H9 (cell line): Measurements from ENCODE around the gene COL4A2. TPM values are rescaled to one million over a fixed set of nuclear protein-coding genes. Genes with fewer than 3 reads are reported as not detected.

Experiments used
- DNase-seq: peaks from one replicate; pipeline ENCODE4 v3.0.0-alpha.2; 2017
- H2AFZ ChIP-seq: one replicate; pipeline ENCODE4 v1.6.1; 2013; ENCODE audit warnings: mild to moderate bottlenecking, low read length, control low read depth, moderate library complexity
- H2AK5ac ChIP-seq: 2 replicates; pipeline ENCODE4 v1.6.1; 2013; ENCODE audit warnings: low read length, control low read depth, mixed read lengths; ENCODE audit not compliant: insufficient read length
- H2BK120ac ChIP-seq: one replicate; pipeline ENCODE4 v1.6.1; 2013; ENCODE audit warnings: low read depth, mild to moderate bottlenecking, low read length, control low read depth, inconsistent platforms; ENCODE audit not compliant: poor library complexity, severe bottlenecking
- H2BK12ac ChIP-seq: 2 replicates; pipeline ENCODE4 v1.6.1; 2013; ENCODE audit warnings: low read length, control low read depth, mixed read lengths, low read depth; ENCODE audit not compliant: insufficient read length
- H2BK15ac ChIP-seq: 2 replicates; pipeline ENCODE4 v1.6.1; 2013; ENCODE audit warnings: low read depth, low read length, control low read depth
- H2BK20ac ChIP-seq: one replicate; pipeline ENCODE4 v1.6.1; 2013; ENCODE audit warnings: low read depth, mild to moderate bottlenecking, low read length, control low read depth, inconsistent platforms; ENCODE audit not compliant: poor library complexity, severe bottlenecking
- H2BK5ac ChIP-seq: 2 replicates; pipeline ENCODE4 v1.6.1; 2013; ENCODE audit warnings: low read length, control low read depth, mixed read lengths; ENCODE audit not compliant: insufficient read length
- H3K14ac ChIP-seq: 2 replicates; pipeline ENCODE4 v1.6.1; 2013; ENCODE audit warnings: low read length, control low read depth; ENCODE audit not compliant: insufficient read depth
- H3K18ac ChIP-seq: 2 replicates; pipeline ENCODE4 v1.6.1; 2013; ENCODE audit warnings: low read depth, mild to moderate bottlenecking, mixed read lengths, low read length, control low read depth; ENCODE audit not compliant: insufficient read length
- H3K23ac ChIP-seq: 2 replicates; pipeline ENCODE4 v1.6.1; 2013; ENCODE audit warnings: low read length, control low read depth, mixed read lengths, low read depth; ENCODE audit not compliant: insufficient read length
- H3K23me2 ChIP-seq: 2 replicates; pipeline ENCODE4 v1.6.1; 2013; ENCODE audit warnings: low read depth, mild to moderate bottlenecking, mixed read lengths, low read length, control low read depth; ENCODE audit not compliant: insufficient read length, poor library complexity, severe bottlenecking
- H3K27ac ChIP-seq: 2 replicates; pipeline ENCODE4 v1.5.1; 2013; ENCODE audit warnings: low read length, control low read depth, mixed read lengths, low read depth; ENCODE audit not compliant: insufficient read length
- H3K27me3 ChIP-seq: 2 replicates; pipeline ENCODE4 v1.6.1; 2013; ENCODE audit warnings: low read length, control low read depth, inconsistent platforms; ENCODE audit not compliant: insufficient read depth
- H3K4ac ChIP-seq: 2 replicates; pipeline ENCODE4 v1.6.1; 2013; ENCODE audit warnings: low read depth, mild to moderate bottlenecking, control low read depth, inconsistent platforms, low read length, moderate library complexity
- H3K4me1 ChIP-seq: 2 replicates; pipeline ENCODE4 v1.6.1; 2013; ENCODE audit warnings: low read length, control low read depth, inconsistent platforms; ENCODE audit not compliant: insufficient read depth
- H3K4me2 ChIP-seq: 2 replicates; pipeline ENCODE4 v1.6.1; 2013; ENCODE audit warnings: low read length, control low read depth, mixed read lengths; ENCODE audit not compliant: insufficient read length, insufficient read depth
- H3K56ac ChIP-seq: 2 replicates; pipeline ENCODE4 v1.6.1; 2013; ENCODE audit warnings: low read depth, mild to moderate bottlenecking, mixed read lengths, low read length, control low read depth; ENCODE audit not compliant: insufficient read length
- H3K79me1 ChIP-seq: 2 replicates; pipeline ENCODE4 v1.6.1; 2013; ENCODE audit warnings: low read depth, mild to moderate bottlenecking, moderate library complexity, low read length, control low read depth, inconsistent platforms; ENCODE audit not compliant: insufficient read depth, poor library complexity, severe bottlenecking
- H3K79me2 ChIP-seq: 2 replicates; pipeline ENCODE4 v1.6.1; 2013; ENCODE audit warnings: low read length, control low read depth, inconsistent platforms; ENCODE audit not compliant: insufficient read depth
- H3K9ac ChIP-seq: 2 replicates; pipeline ENCODE4 v1.6.1; 2013; ENCODE audit warnings: low read length, control low read depth, mixed read lengths; ENCODE audit not compliant: insufficient read length; ENCODE audit errors: extremely low read depth
- H3K9me3 ChIP-seq: one replicate; pipeline ENCODE4 v1.6.1; 2013; ENCODE audit warnings: low read depth, low read length, inconsistent platforms; ENCODE audit not compliant: control insufficient read depth
- H3T11ph ChIP-seq: one replicate; pipeline ENCODE4 v1.6.1; 2013; ENCODE audit warnings: mild to moderate bottlenecking, low read length, control low read depth, inconsistent platforms
- H4K20me1 ChIP-seq: one replicate; pipeline ENCODE4 v1.6.1; 2013; ENCODE audit not compliant: control insufficient read depth, insufficient read length, insufficient read depth
- H4K5ac ChIP-seq: 2 replicates; pipeline ENCODE4 v1.6.1; 2013; ENCODE audit warnings: low read depth, mild to moderate bottlenecking, mixed read lengths, low read length, control low read depth; ENCODE audit not compliant: insufficient read length
- H4K8ac ChIP-seq: replicated peaks from 2 replicates; pipeline ENCODE4 v1.6.1; 2013; ENCODE audit warnings: low read length, control low read depth, mixed read lengths, low read depth; ENCODE audit not compliant: insufficient read length
- H4K91ac ChIP-seq: 2 replicates; pipeline ENCODE4 v1.6.1; 2013; ENCODE audit warnings: low read depth, mild to moderate bottlenecking, moderate library complexity, mixed read lengths, low read length, control low read depth; ENCODE audit not compliant: insufficient read length
- H3K27ac Mint-ChIP-seq, 3 experiments: 2 replicates in 2 of 3; 3 replicates in 1 of 3; pipeline ENCODE4 v1.8.0; 2020 to 2021; ENCODE audit warnings: mixed read lengths in 3 of 3, mild to moderate bottlenecking in 1 of 3, moderate library complexity in 1 of 3
- H3K27me3 Mint-ChIP-seq: 2 replicates; pipeline ENCODE4 v1.8.0; 2021; ENCODE audit warnings: low read depth, mild to moderate bottlenecking, moderate library complexity, mixed read lengths
- H3K36me3 Mint-ChIP-seq, 3 experiments: 2 replicates in 2 of 3; 3 replicates in 1 of 3; pipeline ENCODE4 v1.8.0; 2020 to 2021; ENCODE audit warnings: low read depth in 3 of 3, mixed read lengths in 3 of 3; ENCODE audit not compliant: insufficient read depth in 1 of 3
- H3K4me1 Mint-ChIP-seq, 2 experiments: 2 replicates each; pipeline ENCODE4 v1.8.0; 2020; ENCODE audit warnings: mixed read lengths in 2 of 2
- H3K4me3 Mint-ChIP-seq, 2 experiments: 2 replicates in 1 of 2; 3 replicates in 1 of 2; pipeline ENCODE4 v1.8.0; 2020 to 2021; ENCODE audit warnings: mild to moderate bottlenecking in 2 of 2, mixed read lengths in 2 of 2, moderate library complexity in 1 of 2
- H3K9me3 Mint-ChIP-seq, 2 experiments: 2 replicates in 1 of 2; 3 replicates in 1 of 2; pipeline ENCODE4 v1.8.0; 2020; ENCODE audit warnings: mild to moderate bottlenecking in 2 of 2, mixed read lengths in 2 of 2, moderate library complexity in 1 of 2
- WGBS: extraction: QIAGEN DNeasy Blood & Tissue Kit; methylation state at CpG from one replicate; pipeline ENCODE4 v1.1.7; 2013; ENCODE audit warnings: missing lambda C conversion rate, low lambda C conversion rate, mixed read lengths; ENCODE audit not compliant: insufficient read length; ENCODE audit errors: extremely low coverage; 5-methylcytosine and 5-hydroxymethylcytosine counted together
- total RNA-seq: library from RNA; stranded (reverse); gene quantifications from 2 replicates; pipeline ENCODE4 v1.2.1, GENCODE V29; 2021
- TF ChIP-seq, protein P1 (sequence below): fragments of 200-600 bp; sonication (generic); conservative IDR thresholded peaks from 3 replicates; pipeline ENCODE4 v1.8.0; 2021; ENCODE audit warnings: antibody characterized with exemption, mild to moderate bottlenecking

Gene COL4A2
- total RNA-seq, 1 experiment from 2014 or later = 76.5 TPM

- Histone ChIP-seq H3K4me1 (no peaks in the 10 kb centered on the region), H2BK120ac (no peak overlapping the region), H2AFZ (no peak overlapping the region), H2BK15ac (no peak overlapping the region), H4K5ac (no peak overlapping the region), H3K79me1 (no peaks in the 10 kb centered on the region), H3K14ac (no peak overlapping the region), H3T11ph (no peak overlapping the region), H3K23me2 (no peaks in the 10 kb centered on the region), H4K20me1 (no peaks in the 10 kb centered on the region), H3K27me3 (no peaks in the 10 kb centered on the region), H3K4me2 (no peak overlapping the region), H4K91ac (no peak overlapping the region), H3K23ac (no peak overlapping the region), H4K8ac (no peak overlapping the region), H3K9ac (no peak overlapping the region), H2BK5ac (no peak overlapping the region), H2BK20ac (no peak overlapping the region), H2AK5ac (no peak overlapping the region), H3K27ac (no peak overlapping the region), H3K79me2 (no peaks in the 10 kb centered on the region), H3K56ac (no peak overlapping the region), H3K4ac (no peak overlapping the region), H3K9me3 (no peaks in the 10 kb centered on the region), H3K18ac (no peak overlapping the region), H2BK12ac (no peak overlapping the region)
- Mint-ChIP-seq H3K9me3 (no peaks in the 10 kb centered on the region), H3K27me3 (no peaks in the 10 kb centered on the region), H3K27ac (no peak overlapping the region), H3K4me3 (no peak overlapping the region), H3K4me1 (no peaks in the 10 kb centered on the region), H3K36me3 (peaks cover 0 to 3% (median 0%) of the 10 kb centered on the region in 3 experiments; a peak in 4 of 7 replicates)
- no CpG with 5 or more reads among the region's 3 CpGs for WGBS
- TF ChIP-seq, protein P1, sequence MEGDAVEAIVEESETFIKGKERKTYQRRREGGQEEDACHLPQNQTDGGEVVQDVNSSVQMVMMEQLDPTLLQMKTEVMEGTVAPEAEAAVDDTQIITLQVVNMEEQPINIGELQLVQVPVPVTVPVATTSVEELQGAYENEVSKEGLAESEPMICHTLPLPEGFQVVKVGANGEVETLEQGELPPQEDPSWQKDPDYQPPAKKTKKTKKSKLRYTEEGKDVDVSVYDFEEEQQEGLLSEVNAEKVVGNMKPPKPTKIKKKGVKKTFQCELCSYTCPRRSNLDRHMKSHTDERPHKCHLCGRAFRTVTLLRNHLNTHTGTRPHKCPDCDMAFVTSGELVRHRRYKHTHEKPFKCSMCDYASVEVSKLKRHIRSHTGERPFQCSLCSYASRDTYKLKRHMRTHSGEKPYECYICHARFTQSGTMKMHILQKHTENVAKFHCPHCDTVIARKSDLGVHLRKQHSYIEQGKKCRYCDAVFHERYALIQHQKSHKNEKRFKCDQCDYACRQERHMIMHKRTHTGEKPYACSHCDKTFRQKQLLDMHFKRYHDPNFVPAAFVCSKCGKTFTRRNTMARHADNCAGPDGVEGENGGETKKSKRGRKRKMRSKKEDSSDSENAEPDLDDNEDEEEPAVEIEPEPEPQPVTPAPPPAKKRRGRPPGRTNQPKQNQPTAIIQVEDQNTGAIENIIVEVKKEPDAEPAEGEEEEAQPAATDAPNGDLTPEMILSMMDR = no peak
- no peak for DNase-seq
Observed at GRCh38 chr13:110365876-110366275, 58.8 kb downstream of the COL4A2 start.
